Lower leg skin (tissue), 3 donors: ENCODE measurements around the gene UBE4B.

Experiments
- POLR2A ChIP-seq, 2 donors: fragments of 450-650 bp; IDR thresholded peaks; one replicate each; pipeline ENCODE4 v1.6.1; 2016 to 2017; ENCODE audit warnings: antibody characterized with exemption in 2 of 2, mild to moderate bottlenecking in 1 of 2, moderate library complexity in 1 of 2
- TF ChIP-seq, protein P1 (sequence below), 3 donors: fragments of 450-650 bp; IDR thresholded peaks; one replicate each; pipeline ENCODE4 v1.5.1; 2016; ENCODE audit warnings: antibody characterized with exemption in 3 of 3, mild to moderate bottlenecking in 3 of 3, moderate library complexity in 2 of 3

DNA sequence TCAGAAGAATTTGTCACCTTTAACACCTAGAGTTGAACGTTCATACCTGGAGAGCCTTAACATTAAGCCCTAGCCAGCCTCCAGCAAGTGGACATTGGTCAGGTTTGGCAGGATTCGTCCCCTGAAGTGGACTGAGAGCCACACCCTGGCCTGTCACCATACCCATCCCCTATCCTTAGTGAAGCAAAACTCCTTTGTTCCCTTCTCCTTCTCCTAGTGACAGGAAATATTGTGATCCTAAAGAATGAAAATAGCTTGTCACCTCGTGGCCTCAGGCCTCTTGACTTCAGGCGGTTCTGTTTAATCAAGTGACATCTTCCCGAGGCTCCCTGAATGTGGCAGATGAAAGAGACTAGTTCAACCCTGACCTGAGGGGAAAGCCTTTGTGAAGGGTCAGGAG lies 52.3 kb downstream of the UBE4B start:
- TF ChIP-seq, protein P1, sequence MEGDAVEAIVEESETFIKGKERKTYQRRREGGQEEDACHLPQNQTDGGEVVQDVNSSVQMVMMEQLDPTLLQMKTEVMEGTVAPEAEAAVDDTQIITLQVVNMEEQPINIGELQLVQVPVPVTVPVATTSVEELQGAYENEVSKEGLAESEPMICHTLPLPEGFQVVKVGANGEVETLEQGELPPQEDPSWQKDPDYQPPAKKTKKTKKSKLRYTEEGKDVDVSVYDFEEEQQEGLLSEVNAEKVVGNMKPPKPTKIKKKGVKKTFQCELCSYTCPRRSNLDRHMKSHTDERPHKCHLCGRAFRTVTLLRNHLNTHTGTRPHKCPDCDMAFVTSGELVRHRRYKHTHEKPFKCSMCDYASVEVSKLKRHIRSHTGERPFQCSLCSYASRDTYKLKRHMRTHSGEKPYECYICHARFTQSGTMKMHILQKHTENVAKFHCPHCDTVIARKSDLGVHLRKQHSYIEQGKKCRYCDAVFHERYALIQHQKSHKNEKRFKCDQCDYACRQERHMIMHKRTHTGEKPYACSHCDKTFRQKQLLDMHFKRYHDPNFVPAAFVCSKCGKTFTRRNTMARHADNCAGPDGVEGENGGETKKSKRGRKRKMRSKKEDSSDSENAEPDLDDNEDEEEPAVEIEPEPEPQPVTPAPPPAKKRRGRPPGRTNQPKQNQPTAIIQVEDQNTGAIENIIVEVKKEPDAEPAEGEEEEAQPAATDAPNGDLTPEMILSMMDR (IDR thresholded peaks at IDR 0.05), result no peak
- TF ChIP-seq POLR2A (IDR thresholded peaks at IDR 0.05), result no peak
